Fibroblast of villous mesenchyme (primary cell): ENCODE results near the gene SPATA2. TPM values are rescaled to one million over a fixed set of nuclear protein-coding genes. Genes with fewer than 3 reads are reported as not detected.
A peak's percentile ranks its signal among the peaks of the same experiment; 100 is the strongest.

ENCODE experiments used
- DNase-seq: peaks from one replicate; pipeline ENCODE4 v3.0.0-alpha.2; 2010; ENCODE audit warnings: low read depth
- H3K4me3 ChIP-seq: 2 replicates; pipeline ENCODE4 v1.5.1; 2011; ENCODE audit warnings: low read depth, mild to moderate bottlenecking, low read length
- CTCF ChIP-seq: IDR thresholded peaks from 2 replicates; pipeline ENCODE4 v1.5.1; 2012; ENCODE audit warnings: low read depth, mild to moderate bottlenecking, low read length; ENCODE audit not compliant: insufficient read depth
- total RNA-seq: library from RNA; depleted of rRNA; stranded (reverse); fragments of >200 nt; gene quantifications from 2 replicates; pipeline ENCODE4 v1.2.3, GENCODE V29; 2012

Gene SPATA2
- total RNA-seq, 1 donor: 3.9 TPM

DNA sequence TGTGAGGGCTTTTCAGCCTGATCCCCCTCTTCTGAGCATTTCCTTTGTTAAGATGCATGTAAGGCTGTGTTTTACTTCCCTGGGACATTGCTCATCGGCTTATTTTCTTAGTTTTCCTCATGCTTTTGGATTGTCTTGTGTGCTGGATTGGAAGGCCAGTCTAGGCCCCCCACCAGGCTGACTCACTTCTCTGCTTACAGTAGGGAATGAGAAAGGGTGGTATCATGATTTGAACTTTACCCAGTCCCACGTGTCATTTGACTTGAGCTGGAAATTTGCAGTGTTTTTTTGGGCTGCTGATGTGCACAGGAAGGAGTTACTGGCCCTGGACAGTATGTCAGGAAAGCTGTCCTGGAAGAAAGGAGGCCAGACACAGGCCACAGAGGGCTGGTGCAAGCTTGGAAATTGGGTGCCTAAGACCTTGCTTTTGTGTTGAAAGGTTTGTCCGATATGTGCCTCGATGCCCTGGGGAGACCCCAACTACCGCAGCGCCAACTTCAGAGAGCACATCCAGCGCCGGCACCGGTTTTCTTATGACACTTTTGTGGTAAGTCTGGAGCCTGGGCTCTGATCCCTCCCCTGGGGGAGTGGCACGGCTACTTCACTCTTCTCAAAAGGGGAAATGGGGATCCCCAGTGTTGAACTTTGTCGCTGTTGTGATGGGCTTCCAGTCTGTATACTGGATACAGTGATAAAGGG, 33.6 kb upstream of the SPATA2 start:
- peak; percentile 60 for DNase-seq
- TF ChIP-seq CTCF: no peak
- H3K4me3 ChIP-seq: no peak overlapping the region

DNA sequence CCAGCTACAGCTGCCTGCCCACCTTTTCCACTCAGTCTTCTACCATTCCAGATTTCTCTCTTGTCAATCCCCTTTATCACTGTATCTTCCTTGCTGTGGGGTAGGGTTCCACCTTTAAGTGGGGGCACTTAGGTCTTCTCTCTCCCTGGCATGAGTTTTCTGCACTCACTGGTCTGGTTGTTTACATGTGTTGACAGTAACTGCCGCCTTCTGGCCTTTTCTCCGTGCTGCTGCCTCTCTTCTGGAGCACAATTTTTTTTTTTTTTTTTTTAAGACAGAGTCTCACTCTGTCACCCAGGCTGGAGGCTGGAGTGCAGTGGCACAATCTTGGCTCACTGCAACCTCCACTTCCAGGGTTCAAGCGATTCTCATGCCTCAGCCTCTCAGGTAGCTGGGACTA, 32.8 kb upstream of the SPATA2 start:
- TF ChIP-seq CTCF: no peak
- no peak overlapping the region for H3K4me3 ChIP-seq
- DNase-seq: no peak

- DNase-seq: no peak
- no peak for TF ChIP-seq CTCF
Measured at GRCh38 chr20:49945701-49946477, 30.6 kb upstream of the SPATA2 start.

DNA sequence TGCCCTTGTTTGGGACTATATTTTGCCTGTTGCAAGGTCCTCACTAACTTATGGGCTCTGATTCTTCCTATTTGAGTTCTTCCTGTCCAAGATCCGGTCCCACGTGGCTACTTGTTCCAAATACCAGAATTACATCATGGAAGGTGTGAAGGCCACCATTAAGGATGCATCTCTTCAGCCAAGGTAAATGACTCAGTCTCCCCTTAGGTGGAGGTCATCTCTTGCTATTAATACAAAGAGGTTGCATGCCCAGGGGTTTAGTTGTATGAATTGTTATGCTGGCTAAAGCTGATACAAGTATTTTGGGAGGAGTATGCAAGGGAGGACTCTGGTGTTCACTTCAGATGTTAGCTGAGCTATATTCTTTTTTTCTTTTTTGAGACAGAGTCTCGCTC, 30.0 kb upstream of the SPATA2 start:
- TF ChIP-seq CTCF: no peak
- no peak for DNase-seq
- no peak overlapping the region for H3K4me3 ChIP-seq

More at GRCh38 chr20:49945701-49946477, 30.6 kb upstream of the SPATA2 start:
- no peak overlapping the region for H3K4me3 ChIP-seq

DNA sequence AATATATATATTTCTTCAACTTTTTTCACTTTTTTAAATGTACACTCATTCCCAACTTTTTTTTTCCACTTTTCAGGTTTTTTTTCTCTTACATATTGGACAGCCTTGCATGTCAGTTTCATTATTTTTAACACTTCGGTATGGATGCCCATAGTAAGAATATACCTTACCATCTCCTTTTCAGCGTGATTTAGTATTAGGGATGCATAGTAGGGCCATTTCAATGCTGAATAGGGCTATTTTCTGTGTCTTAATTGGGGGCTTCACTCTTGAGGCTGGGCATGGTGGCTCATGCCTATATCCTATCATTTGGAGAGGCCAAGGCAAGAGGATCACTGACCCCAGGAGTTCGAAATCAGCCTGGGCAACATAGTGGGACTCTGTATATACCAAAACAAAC, 27.6 kb upstream of the SPATA2 start:
- no peak for DNase-seq
- no peak for TF ChIP-seq CTCF
- no peak overlapping the region for H3K4me3 ChIP-seq

GRCh38 chr20:49942303-49942702, 27.0 kb upstream of the SPATA2 start:
- TF ChIP-seq CTCF: no peak
- no peak overlapping the region for H3K4me3 ChIP-seq
- DNase-seq: no peak
